ENCODE results near the gene GHR.
A peak's percentile ranks its signal among the peaks of the same experiment; 100 is the strongest.

GHR gene

GRCh38 chr5:42745426-42745825 is 322.2 kb downstream of the GHR start:
- no peak for DNase-seq

GRCh38 chr5:42745856-42746255 is 322.6 kb downstream of the GHR start:
- DNase-seq, result no peak

- no peak for DNase-seq
Measured at GRCh38 chr5:42749020-42749419, 325.8 kb downstream of the GHR start.

DNA sequence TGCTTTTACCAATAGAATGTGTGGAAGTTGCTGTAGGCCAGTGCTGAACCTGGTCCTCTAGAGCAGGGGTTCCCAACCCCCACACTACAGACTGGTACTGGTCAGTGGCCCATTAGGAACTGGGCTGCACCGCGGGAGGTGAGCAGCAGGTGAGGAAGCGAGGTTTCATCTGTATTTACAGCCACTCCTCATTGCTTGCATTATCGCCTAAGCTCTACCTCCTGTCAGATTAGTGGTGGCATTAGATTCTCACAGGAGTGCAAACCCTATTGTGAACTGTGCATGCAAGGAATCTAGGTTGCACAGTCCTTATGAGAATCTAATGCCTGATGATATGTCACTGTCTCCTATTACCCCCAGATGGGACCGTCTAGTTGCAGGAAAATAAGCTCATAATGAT is 327.3 kb downstream of the GHR start:
- no peak for DNase-seq

DNA sequence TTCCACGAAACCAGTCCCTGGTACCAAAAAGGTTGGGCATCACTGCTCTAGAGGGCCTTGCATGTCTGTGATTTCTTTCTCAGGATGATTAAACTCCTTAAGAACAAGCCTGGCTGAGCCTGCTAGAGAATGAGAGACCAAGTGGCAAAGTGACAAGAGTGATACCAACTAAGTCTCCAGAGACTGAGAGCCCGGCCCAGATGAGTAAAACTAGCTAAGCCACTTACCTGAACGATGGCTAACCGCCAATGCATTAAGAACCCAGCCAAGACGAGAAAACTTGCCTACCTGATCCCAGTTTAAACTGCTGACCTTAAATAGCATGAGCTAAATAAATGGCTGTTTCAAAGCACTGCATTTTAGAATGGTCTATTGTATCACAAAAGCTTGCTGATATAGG is 327.8 kb downstream of the GHR start:
- no peak for DNase-seq

- no peak for DNase-seq
Measured at GRCh38 chr5:42753099-42753498, 329.9 kb downstream of the GHR start.

DNA sequence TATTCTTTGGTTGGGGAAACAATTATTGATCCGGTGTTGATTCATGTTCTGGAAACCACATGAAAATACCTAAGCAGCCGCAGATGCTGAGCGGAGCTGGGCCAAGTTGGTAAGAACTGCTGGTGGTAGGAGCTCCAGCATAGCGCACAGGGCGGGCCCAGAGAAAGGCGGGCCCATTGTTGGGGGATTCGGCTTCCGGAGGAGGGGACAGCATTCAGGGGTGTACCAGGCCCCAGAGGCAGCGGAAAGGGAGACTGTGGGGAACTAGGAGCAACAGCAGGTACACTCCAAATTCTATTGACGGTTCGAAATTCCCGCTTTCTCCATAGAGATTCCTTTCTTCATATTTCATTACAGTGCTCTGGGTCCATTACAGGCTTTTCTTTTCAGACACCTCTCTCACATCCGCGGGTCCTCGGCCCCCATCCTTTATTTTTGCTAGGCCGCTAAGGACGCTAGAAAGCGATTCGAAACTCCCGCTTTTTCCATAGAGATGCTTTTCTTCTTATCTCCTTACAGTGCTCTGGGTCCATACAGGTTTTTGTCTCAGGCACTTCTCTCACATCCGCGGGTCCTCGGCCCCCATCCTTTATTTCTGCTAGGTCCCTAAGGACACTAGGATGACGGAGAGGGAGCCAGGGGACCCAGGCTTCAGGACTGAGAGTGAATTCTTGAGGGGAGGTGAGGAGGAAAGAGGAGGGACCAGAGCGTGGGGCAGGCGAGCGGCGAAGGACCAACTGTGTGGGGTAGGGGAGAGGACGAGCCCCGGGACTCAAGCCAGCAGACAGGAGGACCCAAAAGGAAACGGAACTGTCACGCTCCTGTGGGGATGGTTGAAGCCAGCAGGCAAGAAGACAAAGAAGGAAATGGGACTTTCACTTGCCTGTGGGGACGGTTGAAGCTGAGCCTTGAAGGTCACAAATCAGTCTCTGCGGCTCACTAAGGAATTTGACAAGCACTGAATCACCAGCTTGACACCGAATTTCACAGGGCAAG is 333.7 kb downstream of the GHR start, which contains the start of gene CCDC152:
Gene CCDC152, plus strand, starts transcription at position 213 of the 996 bp plus-strand sequence. CDS start 2,304 bp downstream, outside the sequence.
- peak; percentile 64 to 65 for DNase-seq

- DNase-seq, result no peak
Measured at GRCh38 chr5:42759456-42759855, 336.2 kb downstream of the GHR start.

DNA sequence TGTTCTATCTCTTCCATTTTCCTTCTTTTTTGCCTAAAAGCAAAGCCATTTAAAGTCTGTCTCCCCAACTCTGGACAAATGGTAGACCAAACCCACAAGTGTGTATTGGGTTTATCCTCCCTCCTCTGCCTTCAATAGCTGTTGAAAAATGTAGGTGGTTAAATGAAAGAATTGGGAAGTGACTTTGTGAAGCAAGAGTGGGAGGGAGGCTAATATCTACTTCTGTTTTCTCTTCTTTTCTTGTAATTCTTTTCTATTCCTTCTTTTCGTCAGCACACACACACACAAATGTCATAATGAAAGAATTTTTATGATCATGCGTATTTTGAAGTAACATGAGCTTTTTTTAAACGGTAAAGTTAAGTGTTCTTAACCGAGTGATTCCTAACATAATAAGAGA is 337.2 kb downstream of the GHR start:
- DNase-seq, result no peak

DNA sequence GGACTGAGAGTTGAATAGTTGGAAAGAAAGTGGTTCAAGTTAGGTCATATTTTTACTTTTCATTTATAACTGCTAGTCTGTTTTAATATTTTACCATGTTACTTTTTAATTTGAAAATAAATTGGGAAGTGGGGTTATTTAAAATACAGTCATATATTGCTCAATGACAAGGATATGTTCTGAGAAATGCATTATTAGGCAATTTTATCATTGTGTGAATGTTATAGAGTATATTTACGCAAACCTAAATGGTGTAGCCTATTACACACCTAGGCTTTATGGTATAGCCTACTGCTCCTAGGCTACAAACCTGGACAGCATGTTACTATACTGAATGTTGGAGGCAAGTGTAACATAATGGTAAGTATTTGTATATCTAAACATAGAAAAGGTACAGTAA is 338.6 kb downstream of the GHR start:
- no peak for DNase-seq

- DNase-seq, result no peak
Measured at GRCh38 chr5:42767491-42768105, 344.4 kb downstream of the GHR start.

GRCh38 chr5:42768106-42768504 is 344.9 kb downstream of the GHR start:
- no peak for DNase-seq

- DNase-seq, result no peak
Measured at GRCh38 chr5:42770003-42770402, 346.8 kb downstream of the GHR start.
